Stimulated activated CD8-positive, alpha-beta memory T cell treated with anti-CD3 and anti-CD28 coated beads, Interleukin-2, amount 100 ng/mL, for 48 hours (primary cell): Measurements from ENCODE around the gene SLC26A5.
A peak's percentile ranks its signal among the peaks of the same experiment; 100 is the strongest.
"Not testable (repeated sequence)": the region's sequence is repeated elsewhere in the genome, so short reads cannot be mapped to it uniquely, and the experiment has no call there.

Experiments
- DNase-seq, 2 donors: peaks; one replicate each; pipeline ENCODE4 v3.0.0-alpha.2; 2020; ENCODE audit warnings: low read depth in 2 of 2

Gene SLC26A5

GRCh38 chr7:103446049-103446520 lies at the start of gene SLC26A5:
Gene SLC26A5, minus strand, starts transcription at chr7:103446207. Its CDS starts 24,693 bp downstream, at chr7:103421514.
- peak in 1 of 2 donors; percentile 5 for DNase-seq

- DNase-seq = no peak
Measured at GRCh38 chr7:103487419-103487818, 41.4 kb upstream of the SLC26A5 start.

- DNase-seq = not testable (repeated sequence)
Measured at GRCh38 chr7:103486873-103487272, 40.9 kb upstream of the SLC26A5 start.

GRCh38 chr7:103480771-103481170 lies 34.8 kb upstream of the SLC26A5 start:
- DNase-seq = no peak

GRCh38 chr7:103474956-103475355 lies 28.9 kb upstream of the SLC26A5 start:
- no peak for DNase-seq

- DNase-seq = no peak
Measured at GRCh38 chr7:103469095-103469948, 23.3 kb upstream of the SLC26A5 start.

- DNase-seq = no peak
Measured at GRCh38 chr7:103466814-103467213, 20.8 kb upstream of the SLC26A5 start.

- DNase-seq = no peak
Measured at GRCh38 chr7:103462358-103462757, 16.4 kb upstream of the SLC26A5 start.

- DNase-seq = peak in 1 of 2 donors; percentile 12
Measured at GRCh38 chr7:103447073-103447960, 1.3 kb upstream of the SLC26A5 start.

GRCh38 chr7:103445228-103446048 lies 569 bp downstream of the SLC26A5 start:
- DNase-seq = no peak

- DNase-seq = no peak
Measured at GRCh38 chr7:103439661-103440060, 6.3 kb downstream of the SLC26A5 start.

GRCh38 chr7:103437623-103438022 lies 8.4 kb downstream of the SLC26A5 start:
- no peak for DNase-seq

- DNase-seq = no peak
Measured at GRCh38 chr7:103432712-103433111, 13.3 kb downstream of the SLC26A5 start.

- DNase-seq = no peak
Measured at GRCh38 chr7:103425177-103425576, 20.8 kb downstream of the SLC26A5 start.

GRCh38 chr7:103423467-103424179 lies 22.4 kb downstream of the SLC26A5 start:
- DNase-seq = no peak

GRCh38 chr7:103420857-103421384 lies 25.1 kb downstream of the SLC26A5 start:
- DNase-seq = no peak

- DNase-seq = no peak
Measured at GRCh38 chr7:103418241-103418640, 27.8 kb downstream of the SLC26A5 start.

- no peak for DNase-seq
Measured at GRCh38 chr7:103413407-103413806, 32.6 kb downstream of the SLC26A5 start.

- DNase-seq = no peak
Measured at GRCh38 chr7:103412151-103412550, 33.9 kb downstream of the SLC26A5 start.

- DNase-seq = not testable (repeated sequence)
Measured at GRCh38 chr7:103405789-103406613, 40.0 kb downstream of the SLC26A5 start.
